Activated naive CD8-positive, alpha-beta T cell treated with anti-CD3 and anti-CD28 coated beads, Interleukin-2, amount 10 ng/mL, durations not matched to agents 7 days and 5 days (primary cell): ENCODE results near the gene CSTF2T. TPM values are rescaled to one million over a fixed set of nuclear protein-coding genes. Genes with fewer than 3 reads are reported as not detected.

Experiments
- ATAC-seq: fragments of 150-1000 bp; cut with Tn5 transposase; one replicate; pipeline ENCODE4 v1.10.0; 2021; ENCODE audit warnings: low read depth, moderate library complexity
- POLR2A ChIA-PET: fragments of 350-600 bp; sonication (Branson Sonifier 250); formaldehyde crosslinking; loops from one replicate; lab custom pipeline; 2021; ENCODE audit warnings: antibody characterized with exemption; lab: Charles Lee
- DNase-seq: peaks from one replicate; pipeline ENCODE4 v3.0.0; 2021
- H3K27ac Mint-ChIP-seq: one replicate; pipeline ENCODE4 v1.8.0; 2022; ENCODE audit warnings: mild to moderate bottlenecking, mixed read lengths
- H3K27me3 Mint-ChIP-seq: one replicate; pipeline ENCODE4 v1.8.0; 2022; ENCODE audit warnings: mild to moderate bottlenecking, moderate library complexity, mixed read lengths
- H3K36me3 Mint-ChIP-seq: one replicate; pipeline ENCODE4 v1.8.0; 2021; ENCODE audit warnings: mild to moderate bottlenecking, mixed read lengths
- H3K4me1 Mint-ChIP-seq: one replicate; pipeline ENCODE4 v1.8.0; 2021; ENCODE audit warnings: mixed read lengths
- H3K4me3 Mint-ChIP-seq: one replicate; pipeline ENCODE4 v1.8.0; 2022; ENCODE audit warnings: mild to moderate bottlenecking, moderate library complexity, mixed read lengths
- H3K9me3 Mint-ChIP-seq: one replicate; pipeline ENCODE4 v1.8.0; 2021; ENCODE audit warnings: mixed read lengths
- total RNA-seq, 2 experiments: library from RNA; stranded (reverse); gene quantifications; one replicate each; pipeline ENCODE4 v1.2.3, GENCODE V29; 2021

The CSTF2T gene
- total RNA-seq, 2 experiments from 2014 or later = 35.5 to 37.2 TPM

DNA sequence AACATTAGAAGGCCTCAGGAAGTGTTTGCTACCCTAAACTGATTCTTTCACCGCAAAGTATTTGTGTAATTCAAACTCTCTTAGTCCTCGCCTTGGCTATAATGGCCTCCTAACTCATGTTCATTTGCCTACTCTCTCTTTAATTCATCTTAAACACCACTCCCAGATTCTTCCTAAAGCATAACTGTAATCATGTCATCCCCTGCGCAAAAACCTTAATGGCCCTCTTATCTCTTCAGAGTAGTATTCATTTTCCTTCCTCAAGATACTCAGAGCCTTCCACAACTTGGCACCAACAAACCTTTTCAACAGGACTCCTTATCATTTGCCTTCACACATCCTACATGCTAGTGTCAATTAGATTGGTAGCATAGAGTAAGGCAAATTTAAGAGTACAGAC, 42.9 kb downstream of the CSTF2T start:
- Mint-ChIP-seq H3K27me3 (peaks cover 15% of the 10 kb centered on the region), H3K9me3 (no peaks in the 10 kb centered on the region), H3K36me3 (no peaks in the 10 kb centered on the region), H3K4me3 (no peak overlapping the region), H3K27ac (no peak overlapping the region), H3K4me1 (no peaks in the 10 kb centered on the region)
- no peak for DNase-seq
- no peak for ATAC-seq
- POLR2A ChIA-PET = no interaction called here

DNA sequence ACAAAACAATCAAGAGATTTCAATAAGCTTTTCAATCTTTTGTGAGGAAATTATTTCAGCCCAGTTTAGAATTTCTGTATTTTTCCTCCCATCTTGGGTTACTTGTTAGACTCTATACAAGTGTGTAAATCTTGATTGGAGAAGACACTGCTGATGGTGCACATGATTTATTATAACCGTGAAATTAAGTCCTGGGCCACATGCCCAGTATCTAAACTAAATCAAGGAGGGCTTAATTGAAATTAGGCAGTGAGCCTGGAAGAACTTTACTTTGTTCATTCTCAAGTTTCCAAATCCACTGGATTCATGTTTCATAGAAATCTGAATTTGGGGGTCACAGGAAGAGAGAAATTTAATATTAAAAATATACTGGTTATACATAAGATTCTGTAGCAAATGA, 44.5 kb downstream of the CSTF2T start:
- Mint-ChIP-seq H3K4me3 (no peak overlapping the region), H3K4me1 (no peaks in the 10 kb centered on the region), H3K9me3 (no peaks in the 10 kb centered on the region), H3K27ac (no peak overlapping the region), H3K36me3 (no peaks in the 10 kb centered on the region), H3K27me3 (peaks cover 15% of the 10 kb centered on the region)
- no peak for ATAC-seq
- POLR2A ChIA-PET = no interaction called here
- DNase-seq = no peak

DNA sequence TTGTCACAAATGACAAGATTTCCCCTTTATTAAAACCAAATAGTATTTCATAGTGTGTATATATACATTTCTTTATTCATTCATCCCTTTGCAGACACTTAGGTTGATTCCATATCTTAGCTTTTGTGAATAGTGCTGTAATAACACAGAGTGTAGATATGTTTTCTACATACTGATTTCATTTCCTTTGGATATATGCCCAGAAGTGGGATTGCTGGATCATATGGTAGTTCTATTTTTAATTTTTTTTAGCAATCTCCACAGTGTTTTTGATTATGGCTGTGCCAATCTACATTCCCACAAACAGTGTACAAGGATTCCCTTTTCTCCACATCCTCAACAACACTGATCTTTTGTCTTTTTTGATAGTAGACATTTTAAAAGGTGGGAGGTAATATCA, 46.4 kb downstream of the CSTF2T start:
- no peak overlapping the region for H3K4me3 Mint-ChIP-seq
- H3K9me3 Mint-ChIP-seq = no peaks in the 10 kb centered on the region
- no peaks in the 10 kb centered on the region for H3K4me1 Mint-ChIP-seq
- no peak for DNase-seq
- ATAC-seq = no peak
- H3K36me3 Mint-ChIP-seq = no peaks in the 10 kb centered on the region
- H3K27ac Mint-ChIP-seq = no peak overlapping the region
- POLR2A ChIA-PET = no interaction called here
- peaks cover 10% of the 10 kb centered on the region for H3K27me3 Mint-ChIP-seq

DNA sequence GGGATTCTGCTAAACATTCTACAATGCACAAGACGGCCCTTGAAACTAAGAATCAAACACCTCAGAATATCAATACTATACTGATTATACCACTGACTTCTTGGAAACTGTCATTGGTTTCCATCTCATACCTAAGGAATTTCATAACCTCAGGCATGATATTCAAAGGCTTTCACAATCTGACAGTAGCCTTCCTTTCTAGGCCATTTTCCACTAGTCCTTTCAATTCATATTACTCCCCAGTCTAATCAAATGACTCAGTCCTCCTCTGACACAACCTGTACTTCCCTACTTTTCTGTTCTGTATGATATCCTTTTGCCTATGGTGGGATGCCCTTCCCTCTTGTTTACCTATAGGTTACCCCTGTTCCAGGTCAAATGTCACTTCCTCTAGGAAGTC, 48.3 kb downstream of the CSTF2T start:
- ATAC-seq (no peak), DNase-seq (no peak)
- Mint-ChIP-seq H3K36me3 (no peaks in the 10 kb centered on the region), H3K4me3 (no peak overlapping the region), H3K27me3 (peaks cover 13% of the 10 kb centered on the region), H3K9me3 (no peaks in the 10 kb centered on the region), H3K4me1 (no peaks in the 10 kb centered on the region), H3K27ac (no peak overlapping the region)
- POLR2A ChIA-PET = no interaction called here

DNA sequence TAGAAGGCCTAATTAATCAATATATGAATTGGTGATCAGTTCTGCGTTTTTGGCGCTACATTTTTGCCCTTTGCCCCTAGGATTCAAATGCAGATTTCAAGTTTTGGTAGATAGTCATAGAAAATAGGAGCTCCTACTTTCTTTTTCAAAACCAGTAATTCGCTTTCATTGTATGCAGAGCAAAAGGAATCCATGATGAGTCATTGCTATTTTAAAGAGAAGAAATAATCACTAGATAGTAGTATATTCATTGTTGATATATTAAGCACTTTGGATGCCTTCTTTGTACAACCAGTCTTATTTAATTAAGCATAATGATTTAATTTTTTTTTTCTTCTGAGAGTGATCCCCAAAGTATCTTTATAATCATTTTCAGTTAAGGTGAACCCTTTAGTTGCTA, 50.3 kb downstream of the CSTF2T start:
- H3K4me1 Mint-ChIP-seq = no peaks in the 10 kb centered on the region
- H3K36me3 Mint-ChIP-seq = no peaks in the 10 kb centered on the region
- H3K27me3 Mint-ChIP-seq = peaks cover 10% of the 10 kb centered on the region
- DNase-seq (no peak), ATAC-seq (no peak)
- POLR2A ChIA-PET = no interaction called here
- no peak overlapping the region for H3K4me3 Mint-ChIP-seq
- no peak overlapping the region for H3K27ac Mint-ChIP-seq
- H3K9me3 Mint-ChIP-seq = no peaks in the 10 kb centered on the region
